ENCODE measurements around the gene TIAM1. TPM values are rescaled to one million over a fixed set of nuclear protein-coding genes. Genes with fewer than 3 reads are reported as not detected.

Gene TIAM1
- total RNA-seq, 1 donor from 2014 or later = 23.3 TPM

- H3K36me3 Mint-ChIP-seq (ENCODE audit: unreplicated experiment) = no peaks in the 10 kb centered on the region
- H3K9me3 Mint-ChIP-seq (ENCODE audit: unreplicated experiment) = peaks cover 6% of the 10 kb centered on the region
- no peak overlapping the region for H3K27ac Mint-ChIP-seq (ENCODE audit: unreplicated experiment)
- TF ChIP-seq, protein P1, sequence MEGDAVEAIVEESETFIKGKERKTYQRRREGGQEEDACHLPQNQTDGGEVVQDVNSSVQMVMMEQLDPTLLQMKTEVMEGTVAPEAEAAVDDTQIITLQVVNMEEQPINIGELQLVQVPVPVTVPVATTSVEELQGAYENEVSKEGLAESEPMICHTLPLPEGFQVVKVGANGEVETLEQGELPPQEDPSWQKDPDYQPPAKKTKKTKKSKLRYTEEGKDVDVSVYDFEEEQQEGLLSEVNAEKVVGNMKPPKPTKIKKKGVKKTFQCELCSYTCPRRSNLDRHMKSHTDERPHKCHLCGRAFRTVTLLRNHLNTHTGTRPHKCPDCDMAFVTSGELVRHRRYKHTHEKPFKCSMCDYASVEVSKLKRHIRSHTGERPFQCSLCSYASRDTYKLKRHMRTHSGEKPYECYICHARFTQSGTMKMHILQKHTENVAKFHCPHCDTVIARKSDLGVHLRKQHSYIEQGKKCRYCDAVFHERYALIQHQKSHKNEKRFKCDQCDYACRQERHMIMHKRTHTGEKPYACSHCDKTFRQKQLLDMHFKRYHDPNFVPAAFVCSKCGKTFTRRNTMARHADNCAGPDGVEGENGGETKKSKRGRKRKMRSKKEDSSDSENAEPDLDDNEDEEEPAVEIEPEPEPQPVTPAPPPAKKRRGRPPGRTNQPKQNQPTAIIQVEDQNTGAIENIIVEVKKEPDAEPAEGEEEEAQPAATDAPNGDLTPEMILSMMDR (IDR thresholded peaks at IDR 0.05; ENCODE audit: partially characterized antibody, unreplicated experiment) = no peak
- DNase-seq = no peak
- no peak overlapping the region for H3K4me3 Mint-ChIP-seq (ENCODE audit: unreplicated experiment)
- H3K27me3 Mint-ChIP-seq (ENCODE audit: unreplicated experiment) = peaks cover 12% of the 10 kb centered on the region
- peaks cover 23% of the 10 kb centered on the region for H3K4me1 Mint-ChIP-seq (ENCODE audit: low read depth, unreplicated experiment)
These were observed 14.5 kb downstream of the TIAM1 start for GRCh38 chr21:31329456-31330143.

GRCh38 chr21:31326522-31327242 lies 17.4 kb downstream of the TIAM1 start:
- H3K9me3 Mint-ChIP-seq (ENCODE audit: unreplicated experiment) = peaks cover 4% of the 10 kb centered on the region
- no peaks in the 10 kb centered on the region for H3K36me3 Mint-ChIP-seq (ENCODE audit: unreplicated experiment)
- DNase-seq = peak; percentile 32
- H3K27ac Mint-ChIP-seq (ENCODE audit: unreplicated experiment) = peak overlapping the region; percentile 80
- peak overlapping the region; percentile 50 for H3K4me3 Mint-ChIP-seq (ENCODE audit: unreplicated experiment)
- TF ChIP-seq, protein P1 (IDR thresholded peaks at IDR 0.05; ENCODE audit: partially characterized antibody, unreplicated experiment) = no peak
- peaks cover 10% of the 10 kb centered on the region for H3K27me3 Mint-ChIP-seq (ENCODE audit: unreplicated experiment)
- peaks cover 20% of the 10 kb centered on the region for H3K4me1 Mint-ChIP-seq (ENCODE audit: low read depth, unreplicated experiment)

DNA sequence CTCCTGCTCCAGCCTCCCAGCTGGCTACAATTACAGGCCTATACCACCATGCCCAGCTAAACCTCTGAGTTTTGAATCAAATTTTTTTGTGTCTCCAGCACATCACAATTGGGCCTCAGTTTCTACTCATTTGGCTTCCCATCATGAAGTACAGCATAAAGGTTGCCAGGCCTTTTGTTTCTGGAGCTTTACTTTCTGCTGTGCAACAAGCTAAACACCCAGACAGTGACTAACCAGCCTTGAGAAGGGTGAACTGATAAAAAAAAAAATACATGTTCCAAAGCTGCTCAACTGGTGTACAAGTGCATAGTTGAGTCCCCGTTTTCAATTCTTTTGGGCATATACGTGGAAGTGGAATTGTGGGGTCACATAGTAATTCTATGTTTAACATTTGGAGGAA lies 25.1 kb downstream of the TIAM1 start:
- TF ChIP-seq, protein P1 (IDR thresholded peaks at IDR 0.05; ENCODE audit: partially characterized antibody, unreplicated experiment) = no peak
- no peak overlapping the region for H3K27ac Mint-ChIP-seq (ENCODE audit: unreplicated experiment)
- H3K9me3 Mint-ChIP-seq (ENCODE audit: unreplicated experiment) = no peaks in the 10 kb centered on the region
- no peaks in the 10 kb centered on the region for H3K27me3 Mint-ChIP-seq (ENCODE audit: unreplicated experiment)
- H3K36me3 Mint-ChIP-seq (ENCODE audit: unreplicated experiment) = no peaks in the 10 kb centered on the region
- no peak overlapping the region for H3K4me3 Mint-ChIP-seq (ENCODE audit: unreplicated experiment)
- no peak for DNase-seq
- H3K4me1 Mint-ChIP-seq (ENCODE audit: low read depth, unreplicated experiment) = peaks cover under 1% of the 10 kb centered on the region

DNA sequence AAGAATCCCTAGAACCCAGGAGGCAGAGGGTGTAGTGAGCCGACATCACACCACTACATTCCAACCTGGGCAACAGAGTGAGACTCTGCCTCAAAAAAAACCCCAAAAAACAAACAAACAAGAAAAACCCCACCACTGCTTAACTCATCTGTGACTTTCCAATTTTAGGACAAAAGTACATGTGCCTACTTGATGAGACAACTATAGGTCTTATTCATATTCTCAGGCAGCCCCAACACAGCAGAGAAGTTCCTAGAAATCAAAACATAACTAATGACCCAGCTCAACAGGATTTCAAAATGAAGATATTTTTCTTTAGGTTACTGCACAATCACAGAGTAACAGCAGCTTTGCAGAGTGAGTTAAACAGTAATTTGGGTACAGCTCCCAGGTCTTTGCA lies 26.4 kb downstream of the TIAM1 start:
- TF ChIP-seq, protein P1 (IDR thresholded peaks at IDR 0.05; ENCODE audit: partially characterized antibody, unreplicated experiment) = no peak
- Mint-ChIP-seq H3K4me1 (ENCODE audit: low read depth, unreplicated experiment) (peaks cover 5% of the 10 kb centered on the region), H3K27ac (ENCODE audit: unreplicated experiment) (no peak overlapping the region), H3K4me3 (ENCODE audit: unreplicated experiment) (no peak overlapping the region), H3K9me3 (ENCODE audit: unreplicated experiment) (no peaks in the 10 kb centered on the region), H3K36me3 (ENCODE audit: unreplicated experiment) (no peaks in the 10 kb centered on the region), H3K27me3 (ENCODE audit: unreplicated experiment) (no peaks in the 10 kb centered on the region)
- no peak for DNase-seq
